OCI-LY7 (cell line): ENCODE measurements around the gene CDC20B. TPM values are rescaled to one million over a fixed set of nuclear protein-coding genes. Genes with fewer than 3 reads are reported as not detected.

Experiments
- BruUV-seq: library from RNA; stranded (reverse); fragments of 400-500 nt; replicated peaks from 2 replicates; lab custom pipeline; 2021; lab: Mats Ljungman, UMichigan
- CTCF ChIA-PET: fragments of 300-600 bp; sonication (Branson Sonifier 250); formaldehyde crosslinking; loops from one replicate; lab custom pipeline; 2022; ENCODE audit warnings: antibody characterized with exemption; ENCODE audit not compliant: unreplicated experiment; lab: Charles Lee
- POLR2A ChIA-PET: fragments of 300-600 bp; sonication (Branson Sonifier 250); formaldehyde crosslinking; loops from one replicate; lab custom pipeline; 2022; ENCODE audit warnings: antibody characterized with exemption; lab: Charles Lee
- DNase-seq: peaks from one replicate; pipeline ENCODE4 v3.0.0-alpha.2; 2015; ENCODE audit warnings: low spot score
- H2AFZ ChIP-seq: fragments of 200-600 bp; sonication (generic), shearing (Covaris generic); 2 replicates; pipeline ENCODE4 v1.6.1; 2014; ENCODE audit warnings: mild to moderate bottlenecking, antibody characterized with exemption, low read length, moderate library complexity
- H3K27ac ChIP-seq: fragments of 200-600 bp; sonication (generic); 2 replicates; pipeline ENCODE4 v1.5.1; 2014; ENCODE audit warnings: mixed run types, low read depth, mild to moderate bottlenecking, moderate library complexity, low read length, inconsistent platforms; ENCODE audit not compliant: poor library complexity, severe bottlenecking
- H3K36me3 ChIP-seq: fragments of 200-600 bp; sonication (generic); 2 replicates; pipeline ENCODE4 v1.6.1; 2014; ENCODE audit warnings: mild to moderate bottlenecking, antibody characterized with exemption, low read length, moderate library complexity, mixed read lengths; ENCODE audit not compliant: insufficient read depth
- H3K4me1 ChIP-seq: fragments of 200-600 bp; sonication (generic); 2 replicates; pipeline ENCODE4 v1.5.1; 2014; ENCODE audit warnings: mild to moderate bottlenecking, low read length; ENCODE audit not compliant: insufficient read depth, poor library complexity, severe bottlenecking
- H3K4me2 ChIP-seq: fragments of 200-600 bp; sonication (generic); 2 replicates; pipeline ENCODE4 v1.6.1; 2014; ENCODE audit warnings: mild to moderate bottlenecking, low read length
- H3K4me3 ChIP-seq: fragments of 200-600 bp; sonication (generic); 2 replicates; pipeline ENCODE4 v1.5.1; 2014; ENCODE audit warnings: mild to moderate bottlenecking, low read depth, low read length; ENCODE audit not compliant: poor library complexity, severe bottlenecking
- H3K79me2 ChIP-seq: fragments of 200-600 bp; sonication (generic); 2 replicates; pipeline ENCODE4 v1.6.1; 2016; ENCODE audit warnings: low read depth, mild to moderate bottlenecking, low read length, moderate library complexity, mixed read lengths; ENCODE audit not compliant: insufficient read depth
- H3K9me2 ChIP-seq: fragments of 200-600 bp; sonication (generic); 2 replicates; pipeline ENCODE4 v1.6.1; 2016; ENCODE audit warnings: mild to moderate bottlenecking, low read length, mixed read lengths; ENCODE audit not compliant: insufficient read depth
- H3K9me3 ChIP-seq: fragments of 200-600 bp; sonication (generic); 2 replicates; pipeline ENCODE4 v1.6.1; 2014; ENCODE audit warnings: mild to moderate bottlenecking, mixed run types, low read length, mixed read lengths
- H4K20me1 ChIP-seq: fragments of 200-600 bp; sonication (generic); 2 replicates; pipeline ENCODE4 v1.6.1; 2014; ENCODE audit warnings: mild to moderate bottlenecking, antibody characterized with exemption, low read length, moderate library complexity, mixed read lengths; ENCODE audit not compliant: insufficient read depth
- EZH2phosphoT487 ChIP-seq: fragments of 200-600 bp; sonication (generic); IDR thresholded peaks from 2 replicates; pipeline ENCODE4 v1.6.1; 2018; ENCODE audit warnings: low read depth, borderline replicate concordance, mild to moderate bottlenecking, mixed run types, antibody characterized with exemption, low read length, moderate library complexity, mixed read lengths
- intact Hi-C: fragments of 100-400 bp; cut with micrococcal nuclease; formaldehyde crosslinking; loops from one replicate; pipeline ENCODE4 v1.10.0; 2022; ENCODE audit not compliant: unreplicated experiment
- total RNA-seq, 2 experiments: library from RNA; depleted of rRNA in 1 of 2; stranded (reverse); fragments of >200 nt in 1 of 2; shearing (Covaris generic) in 1 of 2; gene quantifications; 2 replicates each; pipeline ENCODE4 v1.2.3, GENCODE V29; 2014 to 2022
- TF ChIP-seq, protein P1 (sequence below): fragments of 200-600 bp; sonication (generic); conservative IDR thresholded peaks from 2 replicates; pipeline ENCODE4 v1.5.1; 2014; ENCODE audit warnings: mild to moderate bottlenecking, antibody characterized with exemption, low read length, moderate library complexity, mixed read lengths

CDC20B gene
- total RNA-seq, 2 experiments from 2014 or later: not detected

DNA sequence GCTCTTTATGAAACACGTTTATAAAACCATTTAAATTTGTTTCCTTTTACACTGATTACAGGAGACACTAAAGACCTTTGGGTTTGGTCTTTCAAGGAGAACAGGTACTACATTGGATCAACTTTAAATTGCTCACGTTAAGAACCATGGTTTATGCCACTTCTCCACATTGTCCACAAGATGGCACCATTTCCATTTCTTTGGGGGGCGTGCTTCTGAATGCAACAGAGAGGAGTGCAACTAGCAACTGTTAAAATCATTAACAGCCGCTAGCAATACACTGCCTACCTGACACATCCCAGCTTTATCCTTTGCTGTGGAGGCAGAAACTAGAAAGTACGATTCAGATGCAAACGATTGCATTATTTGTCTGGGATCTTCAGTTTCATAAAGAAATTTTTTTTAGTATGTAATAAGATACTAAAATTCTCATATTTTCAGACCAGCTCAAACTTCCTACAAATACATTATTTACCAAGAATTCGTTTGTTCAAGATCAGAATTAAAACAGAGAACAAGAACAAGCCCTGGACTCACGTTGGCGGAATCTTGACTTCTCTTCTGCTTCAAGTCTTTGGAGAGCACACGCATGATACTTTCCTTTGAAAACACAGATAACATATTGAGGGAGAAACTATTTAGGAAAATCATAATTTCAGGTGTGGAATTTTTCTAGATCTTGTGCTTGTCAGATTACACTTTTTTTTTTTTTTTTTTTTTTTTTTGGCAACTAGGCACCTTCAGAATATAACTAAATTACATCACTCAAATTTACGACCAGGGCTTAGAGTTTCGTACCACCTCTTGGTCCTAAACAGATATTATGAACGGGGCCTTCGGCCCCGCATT, 702 bp downstream of the CDC20B start:
- Histone ChIP-seq H3K79me2 (no peaks in the 10 kb centered on the region), H3K4me2 (peak overlapping the region; percentile 91), H3K9me3 (no peaks in the 10 kb centered on the region), H2AFZ (peak overlapping the region; percentile 75), H3K27ac (no peak overlapping the region), H3K9me2 (no peaks in the 10 kb centered on the region), H3K4me3 (peak overlapping the region; percentile 67), H3K4me1 (peaks cover 29% of the 10 kb centered on the region), H3K36me3 (no peaks in the 10 kb centered on the region), H4K20me1 (no peaks in the 10 kb centered on the region)
- TF ChIP-seq, protein P1, sequence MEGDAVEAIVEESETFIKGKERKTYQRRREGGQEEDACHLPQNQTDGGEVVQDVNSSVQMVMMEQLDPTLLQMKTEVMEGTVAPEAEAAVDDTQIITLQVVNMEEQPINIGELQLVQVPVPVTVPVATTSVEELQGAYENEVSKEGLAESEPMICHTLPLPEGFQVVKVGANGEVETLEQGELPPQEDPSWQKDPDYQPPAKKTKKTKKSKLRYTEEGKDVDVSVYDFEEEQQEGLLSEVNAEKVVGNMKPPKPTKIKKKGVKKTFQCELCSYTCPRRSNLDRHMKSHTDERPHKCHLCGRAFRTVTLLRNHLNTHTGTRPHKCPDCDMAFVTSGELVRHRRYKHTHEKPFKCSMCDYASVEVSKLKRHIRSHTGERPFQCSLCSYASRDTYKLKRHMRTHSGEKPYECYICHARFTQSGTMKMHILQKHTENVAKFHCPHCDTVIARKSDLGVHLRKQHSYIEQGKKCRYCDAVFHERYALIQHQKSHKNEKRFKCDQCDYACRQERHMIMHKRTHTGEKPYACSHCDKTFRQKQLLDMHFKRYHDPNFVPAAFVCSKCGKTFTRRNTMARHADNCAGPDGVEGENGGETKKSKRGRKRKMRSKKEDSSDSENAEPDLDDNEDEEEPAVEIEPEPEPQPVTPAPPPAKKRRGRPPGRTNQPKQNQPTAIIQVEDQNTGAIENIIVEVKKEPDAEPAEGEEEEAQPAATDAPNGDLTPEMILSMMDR: peak; percentile 95
- no peak for TF ChIP-seq EZH2phosphoT487
- DNase-seq: peak; percentile 85
- POLR2A ChIA-PET: interaction anchor here (0.5 to 0.7 kb wide), 2 partner anchors 478 to 1535 kb away, joined by 3 read pairs; no protein-coding TSS in a partner anchor
- CTCF ChIA-PET: no interaction called here
- no TSS peak for BruUV-seq
- intact Hi-C loops: loop anchor here (1.0 to 10.0 kb wide), 5 partner anchors 61 to 519 kb away; partner anchors contain the start of genes CCNO, DHX29, MTREX and PLPP1

DNA sequence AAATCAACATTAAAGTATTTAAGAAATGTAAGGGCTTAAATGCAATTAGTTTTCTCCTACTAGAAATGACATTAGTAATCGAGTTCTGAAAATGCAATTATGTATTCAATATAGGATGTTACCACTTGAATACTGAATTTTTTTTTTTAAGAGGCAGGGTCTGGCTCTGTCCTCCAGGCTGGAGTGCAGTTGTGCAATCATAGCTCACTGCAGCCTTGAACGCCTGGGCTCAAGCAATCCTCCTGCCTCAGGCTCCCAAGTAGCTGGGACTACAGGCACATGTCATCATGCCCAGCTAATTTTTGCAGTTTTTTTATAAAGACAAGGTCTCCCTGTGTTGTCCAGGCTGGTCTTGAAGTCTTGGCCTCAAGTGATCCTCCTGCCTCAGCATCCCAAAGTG, 1.5 kb downstream of the CDC20B start:
- POLR2A ChIA-PET: no interaction called here
- Histone ChIP-seq H3K4me2 (no peak overlapping the region), H3K9me2 (no peaks in the 10 kb centered on the region), H3K9me3 (no peaks in the 10 kb centered on the region), H4K20me1 (no peaks in the 10 kb centered on the region), H3K4me1 (peaks cover 20% of the 10 kb centered on the region), H3K4me3 (no peak overlapping the region), H2AFZ (no peak overlapping the region), H3K36me3 (no peaks in the 10 kb centered on the region), H3K79me2 (no peaks in the 10 kb centered on the region), H3K27ac (no peak overlapping the region)
- CTCF ChIA-PET: no interaction called here
- DNase-seq: no peak
- BruUV-seq: no TSS peak
- intact Hi-C loops: loop anchor here (5.0 to 10.0 kb wide), 3 partner anchors 136 to 363 kb away; partner anchors contain the start of genes DHX29, MTREX and PLPP1
- TF ChIP-seq EZH2phosphoT487: no peak
- TF ChIP-seq, protein P1: no peak

DNA sequence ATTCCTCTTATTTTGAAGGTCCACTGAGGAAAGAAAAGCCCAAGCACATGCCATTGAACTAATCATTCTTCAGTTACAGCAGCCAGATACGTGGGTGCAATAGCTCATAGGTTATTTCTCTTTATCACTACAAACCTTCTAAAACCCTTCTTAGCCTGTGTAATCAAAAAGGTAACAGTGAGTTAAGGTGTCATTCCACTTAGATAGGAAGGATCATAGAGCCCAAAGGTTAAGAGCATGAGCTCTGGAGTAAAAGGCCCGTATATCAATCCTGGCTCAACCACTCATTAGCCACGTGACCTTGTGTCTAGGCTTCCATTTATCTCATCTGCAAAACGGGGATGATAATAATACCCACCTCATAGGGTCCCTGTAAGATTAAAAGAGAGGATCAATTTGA, 10.3 kb downstream of the CDC20B start:
- H2AFZ ChIP-seq: no peak overlapping the region
- no peaks in the 10 kb centered on the region for H3K36me3 ChIP-seq
- no peaks in the 10 kb centered on the region for H3K9me2 ChIP-seq
- no peak overlapping the region for H3K4me3 ChIP-seq
- no peak overlapping the region for H3K27ac ChIP-seq
- intact Hi-C loops: no loop called here
- H3K4me2 ChIP-seq: no peak overlapping the region
- ChIA-PET POLR2A (interaction anchor here (1.2 kb wide), 1 partner anchor 143 kb away, joined by 3 read pairs; no protein-coding TSS in a partner anchor), CTCF (no interaction called here)
- TF ChIP-seq EZH2phosphoT487: no peak
- TF ChIP-seq, protein P1: no peak
- no peaks in the 10 kb centered on the region for H3K9me3 ChIP-seq
- DNase-seq: no peak
- BruUV-seq: no TSS peak
- no peaks in the 10 kb centered on the region for H4K20me1 ChIP-seq
- H3K79me2 ChIP-seq: no peaks in the 10 kb centered on the region
- H3K4me1 ChIP-seq: no peaks in the 10 kb centered on the region
